Activated CD4-positive, alpha-beta T cell treated with anti-CD3 and anti-CD28 coated beads for 48 hours (primary cell): ENCODE measurements around the gene EFCAB12.
"Not testable (repeated sequence)": the region's sequence is repeated elsewhere in the genome, so short reads cannot be mapped to it uniquely, and the experiment has no call there.

Experiments
- DNase-seq: peaks from one replicate; pipeline ENCODE4 v3.0.0-alpha.2; 2020

EFCAB12 gene

DNA sequence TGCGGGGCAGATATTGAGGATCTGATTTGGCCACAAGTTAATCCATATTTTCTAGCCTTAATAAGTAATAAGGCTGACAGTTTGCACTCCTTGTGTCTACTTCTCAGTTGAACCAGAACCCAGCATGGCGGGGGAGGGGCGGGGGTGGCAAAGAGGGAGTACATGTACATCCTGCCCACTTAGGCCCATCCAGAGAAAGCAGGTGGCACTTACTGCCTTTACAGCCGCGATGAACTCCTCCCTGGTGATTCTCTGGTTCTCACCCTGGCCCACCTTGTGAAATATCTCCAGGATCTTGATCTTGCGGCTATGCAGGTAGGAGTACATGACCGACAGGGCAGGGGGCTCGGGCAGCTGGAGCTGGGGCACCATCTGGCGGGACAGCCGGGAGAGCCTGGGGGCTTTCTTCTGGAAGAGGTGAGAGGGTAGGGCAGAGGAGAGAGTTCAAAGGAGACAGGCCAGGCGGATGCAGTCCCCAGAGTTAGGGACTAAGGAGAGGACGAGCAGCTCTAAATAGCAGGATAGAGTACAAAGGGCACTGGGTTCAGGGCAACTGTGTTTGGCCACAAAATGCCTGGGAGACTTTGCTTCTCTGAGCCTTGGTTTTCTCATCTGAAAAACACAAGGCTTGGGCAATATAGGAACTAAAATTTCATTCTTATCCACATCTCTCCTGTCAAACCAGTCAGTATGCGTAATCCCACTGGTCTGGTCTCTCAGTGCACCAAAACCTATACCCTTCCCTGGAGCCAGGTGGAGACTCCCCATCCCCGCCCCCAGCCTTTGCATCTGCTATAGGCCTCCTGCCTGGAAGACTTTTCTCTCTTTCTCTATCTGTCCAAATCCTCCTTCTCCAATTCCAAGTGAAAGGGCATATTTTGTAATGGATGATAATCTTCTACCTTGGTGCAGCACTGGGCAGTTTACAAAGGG, 10.1 kb downstream of the EFCAB12 start:
- DNase-seq: no peak

- no peak for DNase-seq
These were observed 11.1 kb downstream of the EFCAB12 start for GRCh38 chr3:129417326-129417725.

DNA sequence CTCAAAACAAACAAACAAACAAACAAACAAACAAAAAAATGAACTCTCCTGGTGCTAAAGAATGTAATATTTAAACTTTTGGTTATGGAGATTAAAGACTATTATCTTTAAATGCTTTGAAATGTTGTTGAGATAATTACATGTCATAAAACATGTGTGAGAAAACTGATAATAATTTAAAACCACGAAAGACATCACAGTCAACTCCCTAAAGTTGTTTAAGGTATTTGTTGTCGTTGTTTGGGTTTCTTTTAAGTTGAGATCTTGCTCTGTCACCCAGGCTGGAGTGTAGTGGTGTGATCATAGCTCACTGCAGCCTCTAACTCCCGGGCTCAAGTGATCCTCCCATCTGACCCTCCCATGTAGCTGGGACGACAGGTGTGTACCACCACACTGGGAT, 12.0 kb downstream of the EFCAB12 start:
- DNase-seq: no peak

GRCh38 chr3:129415830-129416229, 12.6 kb downstream of the EFCAB12 start:
- DNase-seq: no peak

DNA sequence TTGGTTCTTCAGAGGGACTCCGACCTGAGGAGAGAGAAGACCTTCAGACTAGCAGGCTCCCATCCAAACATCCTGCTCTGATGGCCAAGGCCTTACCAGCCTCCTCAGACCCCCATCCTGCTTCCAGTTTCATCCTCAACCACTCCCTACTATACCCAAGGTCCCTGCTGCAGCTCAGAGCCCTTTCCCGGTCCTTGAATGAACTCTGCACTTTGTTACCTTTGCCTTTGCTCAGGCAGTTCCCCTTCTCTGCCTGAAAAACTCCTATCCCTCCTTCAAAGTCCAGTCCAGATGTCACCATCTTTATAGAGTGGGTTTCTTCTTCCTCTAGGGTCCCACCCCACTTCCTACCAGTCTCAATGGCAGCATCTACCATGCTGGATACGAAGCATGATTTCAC, 13.1 kb downstream of the EFCAB12 start:
- DNase-seq: no peak

DNA sequence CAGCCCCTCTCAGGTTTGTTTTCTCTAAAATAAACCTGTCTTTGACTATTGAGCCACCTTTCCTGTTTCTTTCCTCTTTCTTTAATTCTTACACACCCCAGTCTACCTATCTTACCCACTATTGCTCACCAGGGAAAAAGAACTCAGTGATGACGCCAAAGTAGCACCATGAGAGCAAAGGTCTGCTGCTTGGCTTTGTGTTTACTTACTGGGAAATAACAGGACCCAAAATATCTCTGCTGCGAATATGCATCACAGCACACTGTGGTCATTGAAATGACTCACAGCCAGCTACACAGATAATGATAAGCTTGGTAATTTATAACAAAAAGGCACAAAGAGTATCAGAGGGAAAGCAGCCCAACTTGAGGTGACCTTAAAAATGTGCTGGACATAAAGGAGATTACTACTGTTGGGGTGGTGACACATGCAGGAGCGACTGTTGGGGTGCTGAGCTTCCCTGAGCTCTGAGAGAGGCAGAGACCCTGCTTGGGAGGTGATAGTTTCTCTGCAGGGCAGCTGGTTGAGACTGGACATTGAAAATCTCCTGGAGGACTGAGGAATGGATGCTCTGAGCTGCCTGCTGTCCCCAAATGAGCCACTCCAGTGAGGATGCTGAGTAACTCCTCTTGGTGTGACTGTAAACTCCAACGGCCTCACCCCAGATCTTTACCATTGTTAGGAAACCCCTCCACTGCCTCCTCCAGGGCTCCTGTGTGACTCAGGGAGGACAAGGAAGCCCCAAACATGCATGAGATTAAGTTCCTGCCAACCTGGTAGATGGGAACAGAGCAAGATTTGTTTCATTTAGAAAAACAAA, 14.5 kb downstream of the EFCAB12 start:
- DNase-seq: no peak

- not testable (repeated sequence) for DNase-seq
These were observed 15.2 kb downstream of the EFCAB12 start for GRCh38 chr3:129413238-129413637.

DNA sequence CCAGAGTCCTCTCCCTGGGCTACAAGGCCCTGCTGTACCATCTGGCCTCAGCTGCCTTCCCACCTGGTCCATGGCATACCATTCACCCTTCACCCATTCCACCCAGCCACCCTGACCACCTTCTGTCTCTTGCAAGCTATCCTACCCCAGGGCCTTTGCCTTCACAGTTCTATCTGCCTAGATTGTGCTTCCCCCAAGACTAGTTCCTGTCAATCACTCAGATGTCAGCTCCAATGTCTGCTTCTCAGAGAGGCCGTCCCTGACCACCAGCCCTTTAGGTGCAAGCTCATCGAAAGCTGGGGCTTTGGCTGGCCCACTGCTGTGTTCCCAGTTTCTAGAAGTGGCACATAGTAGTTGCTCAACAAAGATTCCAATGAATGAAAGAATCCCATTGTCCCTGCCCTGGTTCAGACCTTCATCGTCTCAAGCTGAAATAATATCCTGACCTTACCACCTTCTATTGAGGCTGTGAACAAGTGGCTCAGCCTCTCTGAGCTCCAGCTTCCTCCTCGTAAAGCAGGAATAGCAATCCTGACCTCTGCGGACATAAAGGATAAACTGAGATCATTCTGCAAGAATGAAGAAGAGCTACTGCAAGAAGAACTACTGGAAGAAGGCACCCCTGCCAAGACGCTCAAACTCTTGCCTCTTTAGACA, 15.8 kb downstream of the EFCAB12 start:
- DNase-seq: no peak

DNA sequence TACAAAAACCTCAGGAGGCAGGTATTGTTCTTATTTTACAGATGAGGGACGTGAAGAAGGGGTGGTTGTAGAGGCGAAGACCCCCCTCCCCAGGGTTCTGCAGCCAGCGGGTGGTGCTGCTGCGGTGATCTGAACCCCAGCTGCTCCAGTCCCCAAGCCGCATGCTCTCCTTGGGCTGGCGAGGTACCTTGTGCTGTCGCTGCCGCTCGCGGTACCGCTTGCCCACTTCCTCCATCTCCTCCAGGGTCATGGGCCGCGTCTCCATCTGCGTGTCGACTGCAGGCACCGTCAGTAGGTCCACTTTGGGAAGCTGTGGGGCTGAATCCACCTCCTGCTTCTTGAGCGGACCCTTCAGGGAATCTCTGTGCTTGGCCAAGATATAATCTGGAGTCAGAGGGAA, 17.5 kb downstream of the EFCAB12 start:
- no peak for DNase-seq

DNA sequence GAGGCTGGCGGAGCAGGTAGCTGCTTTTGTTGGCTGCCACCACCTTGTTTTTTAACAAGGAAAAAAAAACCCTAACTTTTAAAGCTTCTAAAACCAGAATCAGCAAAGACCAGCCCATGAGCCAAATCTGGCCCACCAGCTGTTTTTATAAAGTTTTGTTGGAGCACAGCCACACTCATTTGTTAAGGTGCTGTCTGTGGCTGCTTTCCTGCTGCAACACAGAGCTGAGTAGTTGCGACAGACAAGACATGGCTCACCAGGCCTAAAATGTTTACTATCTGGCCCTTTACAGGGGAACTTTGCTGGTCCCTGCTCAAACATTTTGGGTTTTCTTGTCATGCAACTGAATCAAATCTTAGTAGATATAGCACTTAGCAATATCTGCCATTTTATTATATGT, 18.9 kb downstream of the EFCAB12 start:
- no peak for DNase-seq

DNA sequence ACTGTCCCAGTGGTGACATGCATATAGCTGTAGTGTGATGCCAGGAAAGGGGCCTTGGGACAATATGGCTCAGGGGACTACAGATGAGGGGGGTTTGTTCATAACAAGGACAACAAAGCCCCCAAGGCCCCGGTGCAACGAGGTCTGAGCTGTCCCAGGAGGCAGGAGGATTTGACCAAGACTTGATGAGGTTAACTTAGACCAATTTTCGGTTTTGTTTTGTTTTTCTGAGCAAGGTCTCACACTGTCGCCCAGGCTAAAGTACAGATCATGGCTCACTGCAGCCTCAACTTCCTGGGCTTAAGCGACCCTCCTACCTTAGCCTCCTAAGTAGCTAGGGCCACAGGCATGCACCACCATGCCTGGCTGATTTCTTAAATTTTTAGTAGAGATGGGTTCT, 23.8 kb downstream of the EFCAB12 start:
- no peak for DNase-seq

DNA sequence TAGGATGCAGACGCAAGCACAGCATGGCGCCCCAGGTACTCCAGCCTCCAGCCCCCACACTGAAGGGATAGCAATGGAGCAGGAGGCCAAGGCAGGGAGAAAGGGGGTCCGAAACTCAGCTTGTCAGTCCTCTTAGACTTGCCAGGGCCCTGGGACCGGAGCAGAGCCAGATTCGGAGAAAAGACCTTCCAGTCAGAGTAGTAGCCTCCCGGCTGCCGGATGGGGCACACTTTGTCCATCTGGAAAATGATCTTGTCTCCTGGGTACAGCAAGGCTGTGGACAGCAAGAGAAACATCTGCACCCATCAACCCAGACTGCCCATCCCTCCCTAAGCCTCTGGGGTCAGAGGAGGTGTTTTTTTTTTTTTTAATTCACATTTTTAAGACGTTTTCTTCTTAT, 24.3 kb downstream of the EFCAB12 start:
- no peak for DNase-seq

GRCh38 chr3:129403450-129403849, 25.0 kb downstream of the EFCAB12 start:
- DNase-seq: no peak

DNA sequence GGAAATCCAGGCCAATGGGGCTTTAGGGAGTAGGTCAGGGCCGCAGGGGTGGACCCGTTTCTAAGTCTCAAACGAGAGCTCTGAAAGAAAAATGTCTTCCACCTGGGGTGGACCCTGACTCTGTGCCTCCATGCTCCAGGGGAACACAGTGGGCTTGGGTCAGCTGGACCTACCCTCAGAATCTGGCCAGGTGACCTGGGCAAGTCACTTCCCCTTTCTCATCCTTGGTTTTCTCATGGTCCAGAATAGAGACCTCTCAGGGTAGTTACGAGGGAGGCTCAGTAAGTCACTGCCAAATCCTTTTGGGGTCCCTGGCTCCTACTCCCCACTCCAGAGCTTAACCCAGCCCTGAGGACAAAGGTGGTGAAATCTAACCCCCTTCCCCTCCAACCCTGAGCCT, 25.8 kb downstream of the EFCAB12 start:
- no peak for DNase-seq

DNA sequence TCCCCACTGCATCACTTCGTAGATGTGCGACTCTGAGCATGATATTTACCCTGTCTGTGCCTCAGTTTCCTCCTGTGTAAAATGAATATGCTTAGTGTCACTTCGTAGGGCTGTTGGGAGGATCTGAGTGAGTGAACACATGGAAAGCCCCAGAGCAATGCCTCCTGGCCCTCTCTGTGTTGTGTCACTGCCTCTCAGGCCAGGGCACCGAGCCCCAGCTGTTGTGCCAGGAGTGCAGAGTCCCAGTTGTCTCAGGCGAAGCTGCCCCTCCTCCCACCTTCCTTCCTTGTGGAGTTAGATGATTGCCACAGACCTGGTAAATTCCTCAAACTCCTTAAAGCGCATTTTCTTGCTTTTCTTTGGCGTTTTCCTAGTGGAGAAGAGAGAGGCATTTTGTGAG, 26.2 kb downstream of the EFCAB12 start:
- no peak for DNase-seq

- peak; percentile 33 for DNase-seq
These were observed 28.5 kb downstream of the EFCAB12 start for GRCh38 chr3:129399895-129400357.

DNA sequence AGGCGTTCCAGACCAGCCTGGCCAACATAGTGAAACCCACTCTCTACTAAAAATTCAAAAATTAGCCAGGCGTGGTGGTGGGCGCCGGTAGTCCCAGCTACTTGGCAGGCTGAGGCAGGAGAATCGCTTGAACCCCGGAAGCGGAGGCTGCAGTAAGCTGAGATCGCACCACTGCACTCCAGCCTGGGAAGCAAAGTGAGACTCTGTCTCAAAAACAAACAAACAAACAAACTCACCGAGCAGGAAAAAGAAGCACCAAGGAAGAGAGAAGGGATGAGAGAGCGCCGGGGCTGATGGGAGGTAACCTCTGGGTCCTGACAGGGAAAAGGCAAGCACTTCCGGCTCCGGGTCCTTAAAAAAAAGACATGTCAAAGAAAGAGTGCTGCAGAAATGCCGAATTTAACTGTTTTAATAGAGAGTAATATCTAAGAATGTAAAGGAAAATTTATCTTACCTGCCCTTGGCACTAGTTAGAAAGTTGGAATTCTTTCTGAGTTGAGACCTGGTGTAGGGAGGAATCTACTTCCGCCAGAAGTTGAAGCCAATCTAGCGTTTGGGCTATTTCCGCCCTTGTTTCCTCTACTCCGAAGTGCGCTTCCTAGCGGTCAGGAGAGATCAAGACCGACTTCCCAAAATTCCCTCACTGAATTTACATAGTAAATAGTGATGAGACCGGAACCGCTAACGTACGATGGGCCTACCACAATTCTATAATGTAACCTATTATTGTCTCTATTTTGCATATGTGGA, 29.1 kb downstream of the EFCAB12 start:
- DNase-seq: peak; percentile 77

DNA sequence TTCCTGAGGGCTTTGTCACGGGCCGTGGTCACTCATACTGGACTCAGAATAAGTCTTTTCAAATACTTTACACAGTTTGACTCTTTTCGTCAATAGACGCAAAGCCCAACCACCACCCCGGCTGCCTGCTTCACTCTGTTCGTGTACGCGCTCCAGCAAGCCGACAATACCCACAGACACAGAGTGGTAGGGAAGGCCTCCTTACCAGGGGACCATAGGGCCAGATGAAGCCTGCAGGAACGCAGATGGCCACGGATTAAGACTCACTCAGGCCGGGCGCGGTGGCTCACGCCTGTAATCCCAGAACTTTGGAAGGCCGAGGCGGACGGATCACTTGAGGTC, 29.7 kb downstream of the EFCAB12 start:
- peak; percentile 22 for DNase-seq

DNA sequence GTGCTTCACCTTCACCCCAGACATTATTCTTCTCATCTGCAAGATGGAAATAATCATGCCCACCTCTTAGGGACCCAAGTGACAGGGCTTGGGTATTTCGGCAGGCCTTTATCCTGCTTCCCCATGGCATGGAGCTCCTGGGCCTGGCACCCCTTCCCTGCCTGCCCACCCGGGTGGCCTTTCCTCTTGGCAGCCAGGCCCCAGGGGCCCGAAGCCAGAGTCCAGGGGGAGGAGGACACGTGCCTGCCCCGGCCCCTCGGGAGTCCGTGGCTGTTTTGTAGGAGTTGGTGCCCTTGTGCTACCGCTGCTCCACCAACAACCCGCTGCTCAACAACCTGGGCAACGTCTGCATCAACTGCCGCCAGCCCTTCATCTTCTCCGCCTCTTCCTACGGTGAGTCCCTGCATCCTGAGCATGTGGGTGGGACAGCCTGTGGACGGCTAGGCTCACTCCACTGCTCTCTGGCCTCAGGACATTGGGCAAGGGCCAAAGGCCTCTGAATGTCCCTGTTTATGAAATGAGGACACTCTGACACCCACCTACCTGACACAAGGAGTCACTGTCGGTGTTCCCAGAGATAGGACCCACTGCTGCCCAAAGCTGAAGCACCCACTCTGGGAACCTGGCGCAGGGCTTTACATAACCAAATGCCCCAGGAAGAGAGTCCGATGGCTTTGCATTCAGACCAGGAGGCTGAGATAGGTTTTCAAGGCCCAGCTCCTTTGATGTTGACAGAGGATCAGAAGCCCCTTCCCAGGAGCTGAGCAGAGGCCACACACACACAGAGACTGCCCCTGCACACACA, 34.5 kb downstream of the EFCAB12 start:
- not testable (repeated sequence) for DNase-seq

DNA sequence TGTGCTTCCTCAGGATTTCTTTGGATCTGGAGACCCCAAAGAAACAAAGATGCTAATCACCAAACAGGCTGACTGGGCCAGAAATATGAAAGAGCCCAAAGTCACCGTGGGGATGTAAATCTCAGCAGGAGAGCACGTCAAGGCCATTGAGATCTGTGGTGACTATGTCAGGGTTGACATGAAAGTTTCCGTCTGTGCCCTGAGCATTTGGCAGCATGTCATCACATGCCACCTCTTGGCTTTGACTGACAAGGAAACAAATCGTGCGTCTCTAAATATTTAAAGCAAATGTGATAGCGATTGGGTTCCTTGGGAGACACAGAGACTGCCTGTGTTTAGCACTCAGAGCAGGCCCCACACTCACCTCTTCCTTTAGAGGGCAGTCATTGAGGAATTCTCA, 35.2 kb downstream of the EFCAB12 start:
- DNase-seq: no peak

DNA sequence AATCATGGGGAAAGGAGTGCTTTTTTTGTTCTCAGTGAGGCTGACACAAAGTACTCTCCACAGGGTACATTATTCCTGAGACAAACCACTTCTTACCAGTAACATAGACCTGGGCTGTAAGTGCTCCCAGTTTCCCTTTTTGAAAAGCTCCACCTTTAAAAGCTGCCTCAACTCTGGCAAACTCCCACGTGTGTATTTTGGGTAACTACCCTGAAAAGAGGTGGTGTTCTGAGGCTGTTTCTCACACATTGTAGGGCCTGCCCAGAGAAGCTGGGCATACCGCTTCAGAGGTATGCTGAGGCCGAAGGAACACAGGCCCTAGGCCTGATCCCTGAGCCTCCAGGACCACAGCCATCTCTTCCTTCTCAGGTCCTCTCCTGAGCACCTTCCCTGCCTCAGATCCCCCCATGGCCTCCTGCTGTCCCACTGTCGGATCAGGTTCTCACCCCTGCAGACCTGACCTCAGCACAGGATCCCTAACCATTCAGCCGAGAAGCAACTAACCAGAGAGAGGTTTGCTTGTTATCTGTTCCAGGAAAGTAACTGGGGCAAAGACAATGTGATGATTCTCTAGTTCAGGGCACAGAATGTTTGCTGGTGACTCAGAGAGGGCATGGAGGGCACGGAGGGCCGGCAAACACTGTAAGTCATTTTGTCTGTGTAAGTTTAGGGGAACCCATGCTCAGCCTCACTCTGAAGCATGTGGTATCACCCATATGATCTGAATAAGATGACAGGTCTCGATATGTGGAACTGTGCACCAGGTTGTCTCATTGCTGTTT, 36.1 kb downstream of the EFCAB12 start:
- DNase-seq: not testable (repeated sequence)
